Left lung (tissue), 14 donors: ENCODE data around the gene GBA3. TPM values are rescaled to one million over a fixed set of nuclear protein-coding genes. Genes with fewer than 3 reads are reported as not detected.

Experiments used
- ATAC-seq: fragments of 200-7000 bp; cut with Tn5 transposase; one replicate; pipeline ENCODE4 v1.9.1; 2020; ENCODE audit warnings: moderate library complexity
- DNase-seq, 4 donors: peaks; one replicate each; pipeline ENCODE4 v3.0.0-alpha.2; 2013 to 2020
- H3K27ac ChIP-seq, 2 donors: fragments of 200-600 bp; sonication (generic) in 1 of 2; one replicate each; pipeline versions ENCODE4 v1.5.0 to v1.8.0; 2020 to 2021
- H3K27me3 ChIP-seq, 2 donors: fragments of 200-600 bp; sonication (generic) in 1 of 2; one replicate each; pipeline versions ENCODE4 v1.5.0 to v1.8.0; 2020 to 2021
- H3K36me3 ChIP-seq, 2 donors: fragments of 200-600 bp; sonication (generic) in 1 of 2; one replicate each; pipeline versions ENCODE4 v1.5.0 to v1.8.0; 2020 to 2021
- H3K4me1 ChIP-seq, 2 donors: fragments of 200-600 bp; one replicate each; pipeline ENCODE4 v1.8.0; 2021
- H3K4me3 ChIP-seq, 2 donors: fragments of 200-600 bp; sonication (generic) in 1 of 2; one replicate each; pipeline versions ENCODE4 v1.5.0 to v1.8.0; 2020 to 2021; ENCODE audit warnings: mild to moderate bottlenecking in 1 of 2
- H3K9me3 ChIP-seq, 2 donors: fragments of 200-600 bp; sonication (generic) in 1 of 2; one replicate each; pipeline versions ENCODE4 v1.5.0 to v1.8.0; 2020 to 2021
- intact Hi-C, 2 donors: fragments of 100-400 bp; cut with DNase I; formaldehyde crosslinking; loops; one replicate each; pipeline versions ENCODE4 v1.11.2 to v1.14.2; 2022
- long read RNA-seq, 12 donors: library from polyadenylated mRNA in 2 of 12; unstranded in 2 of 12; transcript quantifications; one replicate each; pipeline ENCODE4 v2.0.0 and lab custom pipeline, GENCODE V29; 2019 to 2026
- polyA plus RNA-seq, 6 donors: library from polyadenylated mRNA; unstranded; fragments of 120-200 nt; gene quantifications; one replicate each; pipeline ENCODE4 v1.2.1, GENCODE V29; 2013; ENCODE audit not compliant: insufficient read length in 6 of 6
- total RNA-seq, 2 donors: library from RNA; stranded (reverse); fragmentation: NEBNext Ultra II Directional; extraction: Animal tissue kit (Norgen Biotek cat#: 25700); gene quantifications; one replicate each; pipeline ENCODE4 v1.2.1, GENCODE V29; 2021
- TF ChIP-seq, protein P1 (sequence below), 2 donors: fragments of 200-600 bp; sonication (generic) in 1 of 2; IDR thresholded peaks; one replicate each; pipeline versions ENCODE4 v1.5.0 to v1.8.0; 2021; ENCODE audit warnings: antibody characterized with exemption in 2 of 2
- donor health status: DM: no; HTN: yes; CAD: no.
- donor health status: DM: no; HTN: no; CAD: no.

Gene GBA3
- not detected for total RNA-seq
- polyA plus RNA-seq, result under 1 TPM in 3 of 6 donors, not detected in 3; 0.07 to 0.14 (median 0.13) TPM
- long read RNA-seq, donor 1, partial matches to known transcripts, result 0 of 1 reads
- long read RNA-seq, donor 1, other reads (novel, unspliced or antisense), result 0 of 1 reads
- long read RNA-seq, donor 2, result 0 reads
- long read RNA-seq, donor 3, result 0 reads
- long read RNA-seq, donor 4, partial matches to known transcripts, result 0 of 6 reads
- long read RNA-seq, donor 4, other reads (novel, unspliced or antisense), result 6 of 6 reads
- long read RNA-seq, donor 5, result 0 reads
- long read RNA-seq, donor 6, result 0 reads
- long read RNA-seq, donor 7, result 0 reads
- long read RNA-seq, donor 8, result 0 reads
- long read RNA-seq, donor 9, result 0 reads
- long read RNA-seq, donor 10, result 0 reads
- long read RNA-seq, donor 11, partial matches to known transcripts, result 5 of 5 reads
- long read RNA-seq, donor 11, other reads (novel, unspliced or antisense), result 0 of 5 reads
- long read RNA-seq, donor 12, result 0 reads

DNA sequence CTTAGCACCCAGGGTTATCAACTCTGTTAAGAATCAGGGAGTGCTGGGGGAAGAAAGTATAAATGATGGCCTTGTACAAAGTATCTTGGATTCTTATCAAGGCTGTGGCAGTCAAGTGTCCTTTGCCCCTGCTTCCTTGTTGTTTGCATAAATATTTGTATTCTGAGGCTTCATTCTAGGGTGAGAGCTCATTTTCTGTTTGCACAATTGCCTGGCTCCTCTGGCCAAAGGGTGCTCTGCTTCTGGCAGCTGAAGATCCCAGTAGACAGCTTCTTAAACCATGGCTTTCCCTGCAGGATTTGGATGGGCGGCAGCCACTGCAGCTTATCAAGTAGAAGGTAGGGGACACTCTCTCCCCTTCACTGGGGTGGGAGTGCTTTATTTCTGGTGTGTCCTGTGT lies at the start of gene GBA3:
TSS of gene GBA3 (plus strand) at position 202 of the 400 bp plus-strand sequence.
- Histone ChIP-seq H3K4me1 (no peaks in the 10 kb centered on the region), H3K27ac (no peak within 1 kb of the TSS), H3K36me3 (no peaks in the 10 kb centered on the region), H3K4me3 (no peak within 1 kb of the TSS), H3K27me3 (no peaks in the 10 kb centered on the region), H3K9me3 (no peaks in the 10 kb centered on the region)
- DNase-seq (no peak), ATAC-seq (no peak)
- intact Hi-C loops, result loop anchor here in 1 of 2 donors (10.0 kb wide), 1 partner anchor 288 kb away; no protein-coding TSS in a partner anchor
- TF ChIP-seq, protein P1, sequence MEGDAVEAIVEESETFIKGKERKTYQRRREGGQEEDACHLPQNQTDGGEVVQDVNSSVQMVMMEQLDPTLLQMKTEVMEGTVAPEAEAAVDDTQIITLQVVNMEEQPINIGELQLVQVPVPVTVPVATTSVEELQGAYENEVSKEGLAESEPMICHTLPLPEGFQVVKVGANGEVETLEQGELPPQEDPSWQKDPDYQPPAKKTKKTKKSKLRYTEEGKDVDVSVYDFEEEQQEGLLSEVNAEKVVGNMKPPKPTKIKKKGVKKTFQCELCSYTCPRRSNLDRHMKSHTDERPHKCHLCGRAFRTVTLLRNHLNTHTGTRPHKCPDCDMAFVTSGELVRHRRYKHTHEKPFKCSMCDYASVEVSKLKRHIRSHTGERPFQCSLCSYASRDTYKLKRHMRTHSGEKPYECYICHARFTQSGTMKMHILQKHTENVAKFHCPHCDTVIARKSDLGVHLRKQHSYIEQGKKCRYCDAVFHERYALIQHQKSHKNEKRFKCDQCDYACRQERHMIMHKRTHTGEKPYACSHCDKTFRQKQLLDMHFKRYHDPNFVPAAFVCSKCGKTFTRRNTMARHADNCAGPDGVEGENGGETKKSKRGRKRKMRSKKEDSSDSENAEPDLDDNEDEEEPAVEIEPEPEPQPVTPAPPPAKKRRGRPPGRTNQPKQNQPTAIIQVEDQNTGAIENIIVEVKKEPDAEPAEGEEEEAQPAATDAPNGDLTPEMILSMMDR (IDR thresholded peaks at IDR 0.05), result no peak

DNA sequence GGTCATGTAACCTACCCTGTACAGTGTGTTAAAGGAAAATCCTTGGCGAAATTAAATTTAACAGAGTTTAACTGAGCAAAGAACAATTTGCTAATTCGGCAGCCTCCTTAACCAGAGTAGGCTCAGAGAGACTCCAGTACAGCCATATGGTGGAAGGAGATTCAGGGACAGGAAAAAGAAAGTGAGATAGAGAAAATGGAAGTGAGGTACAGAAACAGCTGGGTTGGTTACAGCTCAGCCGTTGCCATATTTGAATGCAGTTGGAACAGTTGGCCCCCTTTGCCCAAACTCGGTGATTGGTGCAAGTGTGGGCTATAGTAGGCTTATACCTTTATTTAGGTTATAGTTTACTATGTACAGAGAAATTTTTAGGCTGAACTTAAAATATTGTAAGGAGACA lies 48.8 kb upstream of the GBA3 start:
- Histone ChIP-seq H3K4me3 (no peak overlapping the region), H3K27me3 (no peaks in the 10 kb centered on the region), H3K36me3 (no peaks in the 10 kb centered on the region), H3K27ac (no peak overlapping the region), H3K4me1 (no peaks in the 10 kb centered on the region), H3K9me3 (peaks cover 0 to 13% of the 10 kb centered on the region in 2 donors)
- TF ChIP-seq, protein P1 (IDR thresholded peaks at IDR 0.05), result no peak
- no peak for ATAC-seq
- no peak for DNase-seq
- intact Hi-C loops, result no loop called here

DNA sequence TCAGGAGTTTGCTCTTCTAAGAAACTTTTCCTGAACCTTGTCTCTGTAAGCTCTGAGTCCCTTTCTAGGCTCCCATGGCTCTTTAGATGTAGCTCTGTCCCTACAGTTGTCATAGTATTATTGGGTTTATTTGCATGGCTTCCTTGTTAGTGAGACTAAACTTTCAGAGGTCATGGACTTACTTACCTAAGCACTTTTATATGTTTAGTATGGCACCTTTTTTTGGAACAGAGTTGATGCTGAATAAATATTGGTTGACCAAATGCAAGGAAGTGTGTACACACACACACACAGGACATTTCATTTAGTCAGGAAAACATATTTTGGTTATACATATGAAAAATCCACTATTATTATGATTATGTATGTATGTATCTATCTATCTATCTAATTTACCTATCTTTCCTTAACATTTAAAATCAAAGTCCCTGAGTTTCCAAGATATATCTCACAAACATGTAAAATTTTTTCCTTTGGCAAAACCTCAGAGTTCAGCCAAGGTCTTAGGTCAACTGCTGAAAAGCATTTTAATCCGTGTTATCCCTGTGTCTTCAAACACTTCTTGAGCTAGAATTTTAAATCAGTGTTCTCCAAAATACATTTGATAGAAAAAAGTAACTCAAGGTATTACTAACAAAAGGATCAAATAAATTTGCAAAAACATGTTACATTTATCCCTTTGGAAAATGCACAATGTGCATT lies 47.1 kb upstream of the GBA3 start:
- DNase-seq, result no peak
- no peak for ATAC-seq
- Histone ChIP-seq H3K9me3 (peaks cover 0 to 3% of the 10 kb centered on the region in 2 donors), H3K27me3 (no peaks in the 10 kb centered on the region), H3K4me1 (no peaks in the 10 kb centered on the region), H3K36me3 (no peaks in the 10 kb centered on the region), H3K4me3 (no peak overlapping the region), H3K27ac (no peak overlapping the region)
- TF ChIP-seq, protein P1 (IDR thresholded peaks at IDR 0.05), result no peak
- intact Hi-C loops, result no loop called here

DNA sequence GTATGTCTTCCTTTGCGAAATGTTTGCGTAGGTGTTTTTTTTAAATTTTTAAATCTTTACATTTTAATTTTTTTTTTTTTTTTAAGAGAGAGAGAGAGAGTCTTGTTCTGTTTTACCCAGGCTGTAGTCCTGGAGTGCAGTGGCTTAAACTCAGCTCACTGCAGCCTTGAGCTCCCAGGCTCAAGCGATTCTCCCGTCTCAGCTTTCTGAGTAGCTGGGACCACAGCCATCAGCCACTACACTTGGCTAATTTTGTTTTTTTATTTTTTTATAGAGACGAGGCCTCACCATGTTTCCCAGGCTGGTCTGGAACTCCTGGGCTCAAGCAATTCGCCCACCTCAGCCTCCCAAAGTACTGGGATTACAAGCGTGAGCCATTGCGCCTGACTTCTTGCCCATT lies 43.7 kb upstream of the GBA3 start:
- DNase-seq, result no peak
- no peak overlapping the region for H3K27ac ChIP-seq
- TF ChIP-seq, protein P1 (IDR thresholded peaks at IDR 0.05), result no peak
- H3K27me3 ChIP-seq, result no peaks in the 10 kb centered on the region
- peaks cover 0 to 3% of the 10 kb centered on the region in 2 donors for H3K9me3 ChIP-seq
- H3K4me3 ChIP-seq, result no peak overlapping the region
- no peaks in the 10 kb centered on the region for H3K36me3 ChIP-seq
- intact Hi-C loops, result no loop called here
- H3K4me1 ChIP-seq, result no peaks in the 10 kb centered on the region
- ATAC-seq, result no peak

DNA sequence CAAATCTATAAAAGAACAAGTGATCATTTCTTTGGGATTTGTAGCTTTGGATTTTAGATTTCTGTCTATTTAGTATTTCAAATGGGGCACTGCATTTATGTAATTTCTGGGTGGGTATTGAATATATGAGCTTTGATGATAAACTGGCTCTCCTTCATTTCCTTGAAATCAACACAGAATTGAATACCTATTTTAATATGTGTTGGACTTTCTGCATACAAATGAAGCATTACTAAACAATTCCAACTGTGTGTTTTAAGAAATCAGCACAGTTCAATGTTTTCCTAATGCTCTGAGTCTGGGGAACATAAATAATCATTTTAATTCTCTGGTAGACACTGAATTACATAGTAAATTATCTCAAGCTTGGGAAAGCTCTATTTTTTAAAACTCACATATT lies 42.0 kb upstream of the GBA3 start:
- H3K4me3 ChIP-seq, result no peak overlapping the region
- no peaks in the 10 kb centered on the region for H3K27me3 ChIP-seq
- TF ChIP-seq, protein P1 (IDR thresholded peaks at IDR 0.05), result no peak
- no peaks in the 10 kb centered on the region for H3K4me1 ChIP-seq
- ATAC-seq, result no peak
- H3K27ac ChIP-seq, result no peak overlapping the region
- H3K9me3 ChIP-seq, result peaks cover 0 to 3% of the 10 kb centered on the region in 2 donors
- no peaks in the 10 kb centered on the region for H3K36me3 ChIP-seq
- DNase-seq, result no peak
- intact Hi-C loops, result no loop called here
